Tibial nerve (tissue), 4 donors: Measurements from ENCODE around the gene DHRS13. TPM values are rescaled to one million over a fixed set of nuclear protein-coding genes. Genes with fewer than 3 reads are reported as not detected.
A peak's percentile ranks its signal among the peaks of the same experiment; 100 is the strongest.

ENCODE experiments used
- DNase-seq, 2 donors: peaks; one replicate each; pipeline ENCODE4 v3.0.0-alpha.2; 2019; ENCODE audit warnings: low spot score in 2 of 2
- H3K27ac ChIP-seq, 4 donors: fragments of 200-600 bp; sonication (generic) in 3 of 4; one replicate each; pipeline ENCODE4 v1.5.1; 2017 to 2019; ENCODE audit warnings: mild to moderate bottlenecking in 1 of 4
- H3K27me3 ChIP-seq, 2 donors: fragments of 200-600 bp; sonication (generic) in 1 of 2; one replicate each; pipeline versions ENCODE4 v1.5.1 to v1.6.0; 2017 to 2019
- H3K36me3 ChIP-seq, 3 donors: fragments of 200-600 bp; sonication (generic); one replicate each; pipeline ENCODE4 v1.5.1; 2018 to 2019
- H3K4me1 ChIP-seq, 4 donors: fragments of 200-600 bp; sonication (generic) in 3 of 4; one replicate each; pipeline ENCODE4 v1.5.1; 2017 to 2019
- H3K4me3 ChIP-seq, 4 donors: fragments of 200-600 bp; sonication (generic) in 3 of 4; one replicate each; pipeline ENCODE4 v1.5.1; 2017 to 2019; ENCODE audit warnings: mild to moderate bottlenecking in 1 of 4, moderate library complexity in 1 of 4
- H3K9me3 ChIP-seq, 4 donors: fragments of 200-600 bp; sonication (generic) in 3 of 4; one replicate each; pipeline ENCODE4 v1.5.1; 2017 to 2019
- CTCF ChIP-seq, 5 experiments: fragments of 200-600 bp in 3 of 5; fragments of 450-650 bp in 2 of 5; sonication (generic) in 3 of 5; IDR thresholded peaks; one replicate each; pipeline ENCODE4 v1.5.1; 2016 to 2019; ENCODE audit warnings: antibody characterized with exemption in 5 of 5, mild to moderate bottlenecking in 3 of 5, moderate library complexity in 2 of 5
- EP300 ChIP-seq, 2 donors: sonication (generic); formaldehyde crosslinking; IDR thresholded peaks; one replicate each; pipeline ENCODE4 v1.6.1; 2017; ENCODE audit warnings: antibody characterized with exemption in 2 of 2, mild to moderate bottlenecking in 1 of 2
- POLR2A ChIP-seq, 2 donors: fragments of 450-650 bp; IDR thresholded peaks; one replicate each; pipeline ENCODE4 v1.6.1; 2017; ENCODE audit warnings: antibody characterized with exemption in 2 of 2, mild to moderate bottlenecking in 2 of 2, moderate library complexity in 2 of 2
- WGBS, 2 donors: methylation state at CpG; one replicate each; pipeline ENCODE4 v1.1.5; 2018; 5-methylcytosine and 5-hydroxymethylcytosine counted together
- total RNA-seq, 4 donors: library from RNA; depleted of rRNA; stranded (reverse); fragments of >200 nt; gene quantifications; one replicate each; pipeline ENCODE4 v1.1.0, GENCODE V29; 2016

Gene DHRS13
- total RNA-seq, 4 donors from 2014 or later: 2.4 to 21.9 (median 8.8) TPM

GRCh38 chr17:28882154-28882895, 20.6 kb downstream of the DHRS13 start:
- no peak for TF ChIP-seq EP300 (IDR thresholded peaks at IDR 0.05)
- no peak for TF ChIP-seq CTCF (IDR thresholded peaks at IDR 0.05)
- TF ChIP-seq POLR2A (IDR thresholded peaks at IDR 0.05): no peak
- DNase-seq: no peak
- Histone ChIP-seq H3K36me3 (peaks cover 11 to 100% (median 50%) of the 10 kb centered on the region in 3 donors), H3K27ac (no peak overlapping the region), H3K4me3 (no peak overlapping the region), H3K27me3 (no peaks in the 10 kb centered on the region), H3K9me3 (no peaks in the 10 kb centered on the region), H3K4me1 (no peaks in the 10 kb centered on the region)
- WGBS, 2 donors: 92 to 94% methylated on average over 17 to 18 of the region's 18 CpGs

GRCh38 chr17:28881533-28882056, 21.3 kb downstream of the DHRS13 start:
- no peaks in the 10 kb centered on the region for H3K4me1 ChIP-seq
- peaks cover 11 to 93% (median 47%) of the 10 kb centered on the region in 3 donors for H3K36me3 ChIP-seq
- WGBS, 2 donors: 93 to 96% methylated on average over 17 of the region's 17 CpGs
- H3K27ac ChIP-seq: no peak overlapping the region
- H3K4me3 ChIP-seq: no peak overlapping the region
- no peak for DNase-seq
- H3K27me3 ChIP-seq: no peaks in the 10 kb centered on the region
- no peak for TF ChIP-seq EP300 (IDR thresholded peaks at IDR 0.05)
- TF ChIP-seq CTCF (IDR thresholded peaks at IDR 0.05): no peak
- no peak for TF ChIP-seq POLR2A (IDR thresholded peaks at IDR 0.05)
- no peaks in the 10 kb centered on the region for H3K9me3 ChIP-seq

DNA sequence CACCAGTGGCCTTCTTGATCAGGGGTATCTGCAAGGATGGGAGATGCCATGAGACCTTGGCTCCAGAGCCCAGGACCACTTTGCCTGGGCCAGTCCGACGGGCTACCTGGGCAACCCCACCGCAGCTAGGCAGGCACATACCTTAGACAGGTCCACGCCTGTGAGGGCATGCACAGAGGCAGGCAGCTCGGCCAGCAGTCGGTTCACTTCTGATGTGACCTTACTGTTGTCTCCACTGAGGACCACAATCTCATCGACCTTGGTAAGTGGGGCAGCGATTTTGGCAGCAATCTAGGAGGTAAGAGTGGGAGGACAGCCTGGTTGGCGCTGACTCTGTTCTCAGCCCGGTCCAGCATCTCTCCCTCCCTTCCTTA, 22.3 kb downstream of the DHRS13 start:
- peaks cover 11 to 83% (median 43%) of the 10 kb centered on the region in 3 donors for H3K36me3 ChIP-seq
- H3K4me1 ChIP-seq: no peaks in the 10 kb centered on the region
- 91 to 94% methylated on average over 8 of the region's 10 CpGs for WGBS, 2 donors
- TF ChIP-seq CTCF (IDR thresholded peaks at IDR 0.05) (no peak), EP300 (IDR thresholded peaks at IDR 0.05) (no peak), POLR2A (IDR thresholded peaks at IDR 0.05) (no peak)
- no peaks in the 10 kb centered on the region for H3K27me3 ChIP-seq
- no peak overlapping the region for H3K27ac ChIP-seq
- H3K9me3 ChIP-seq: no peaks in the 10 kb centered on the region
- no peak for DNase-seq
- no peak overlapping the region for H3K4me3 ChIP-seq

DNA sequence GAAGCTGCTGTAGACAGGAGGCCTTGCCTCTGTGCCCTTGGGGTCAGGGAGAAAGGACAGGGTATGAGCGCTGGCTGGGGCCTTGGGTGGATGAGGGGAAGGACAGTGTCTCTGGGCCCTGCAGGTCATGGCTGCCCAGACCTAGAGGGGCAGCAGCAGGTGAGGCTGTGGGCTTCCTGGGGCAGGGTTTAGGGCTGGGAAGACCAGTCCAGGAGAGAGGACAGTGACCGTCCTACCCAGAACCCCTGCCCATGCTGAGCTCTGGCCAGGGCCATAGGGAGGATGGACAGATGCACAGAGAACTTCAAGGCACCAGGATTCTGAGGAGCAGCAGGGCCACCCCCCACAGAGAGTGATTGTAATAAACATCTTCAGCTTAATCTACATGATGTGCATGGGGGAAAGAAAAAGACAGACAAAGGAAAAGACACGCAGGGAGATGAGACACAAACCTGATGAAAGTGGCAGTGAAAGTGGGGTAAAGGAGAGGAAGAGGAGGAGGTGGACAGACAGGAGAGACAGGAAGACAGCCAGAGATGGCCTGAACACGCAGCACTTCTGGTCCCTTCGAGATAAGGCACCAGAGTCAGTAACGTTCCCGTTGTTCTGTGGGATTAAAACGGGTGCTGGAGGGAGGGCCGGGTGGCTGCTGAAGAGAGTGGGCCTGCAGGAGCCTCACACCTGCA, 22.9 kb downstream of the DHRS13 start:
- Histone ChIP-seq H3K27me3 (no peaks in the 10 kb centered on the region), H3K9me3 (no peaks in the 10 kb centered on the region), H3K4me3 (no peak overlapping the region), H3K27ac (no peak overlapping the region), H3K36me3 (peaks cover 11 to 77% (median 43%) of the 10 kb centered on the region in 3 donors), H3K4me1 (no peaks in the 10 kb centered on the region)
- 73 to 80% methylated on average over 9 of the region's 9 CpGs for WGBS, 2 donors
- no peak for DNase-seq
- TF ChIP-seq CTCF (IDR thresholded peaks at IDR 0.05) (no peak), EP300 (IDR thresholded peaks at IDR 0.05) (no peak), POLR2A (IDR thresholded peaks at IDR 0.05) (no peak)

GRCh38 chr17:28878981-28879380, 23.9 kb downstream of the DHRS13 start:
- peaks cover 9 to 67% (median 43%) of the 10 kb centered on the region in 3 donors for H3K36me3 ChIP-seq
- no peak for DNase-seq
- no peaks in the 10 kb centered on the region for H3K27me3 ChIP-seq
- TF ChIP-seq POLR2A (IDR thresholded peaks at IDR 0.05) (no peak), EP300 (IDR thresholded peaks at IDR 0.05) (no peak), CTCF (IDR thresholded peaks at IDR 0.05) (peak in 2 of 5 experiments; percentile 4 to 13)
- H3K4me1 ChIP-seq: no peaks in the 10 kb centered on the region
- no peak overlapping the region for H3K4me3 ChIP-seq
- WGBS, 2 donors: 59 to 70% methylated on average over 4 of the region's 4 CpGs
- no peaks in the 10 kb centered on the region for H3K9me3 ChIP-seq
- no peak overlapping the region for H3K27ac ChIP-seq
